HEK293 (cell line): ENCODE data around the gene CLDN7.

Experiments used
- CTCF ChIA-PET: fragments of 350-600 bp; formaldehyde crosslinking; extraction: SDS; loops from one replicate; lab custom pipeline; 2021; ENCODE audit warnings: antibody characterized with exemption; lab: Yijun Ruan, JAX
- POLR2A ChIA-PET: fragments of 300-600 bp; formaldehyde crosslinking; extraction: SDS; loops from one replicate; lab custom pipeline; 2020; ENCODE audit warnings: antibody characterized with exemption, inconsistent platforms; lab: Yijun Ruan, JAX
- H3K27ac ChIP-seq: fragments of 200-500 bp; sonication (Bioruptor generic); 2 replicates; pipeline ENCODE4 v1.5.1; 2014; ENCODE audit warnings: low read depth, low read length, control low read depth, inconsistent platforms; ENCODE audit errors: extremely low read depth
- H3K36me3 ChIP-seq, 2 experiments: fragments of 200-500 bp in 1 of 2; sonication (Bioruptor generic) in 1 of 2; 1 replicate in 1 of 2; 2 replicates in 1 of 2; pipeline ENCODE4 v1.5.1; 2014 to 2017; ENCODE audit warnings: inconsistent platforms in 2 of 2, low read length in 2 of 2; ENCODE audit not compliant: control insufficient read depth in 2 of 2, insufficient read depth in 1 of 2
- H3K4me1 ChIP-seq: fragments of 200-500 bp; sonication (Bioruptor generic); 2 replicates; pipeline ENCODE4 v1.5.1; 2014; ENCODE audit warnings: mild to moderate bottlenecking, low read length, inconsistent platforms; ENCODE audit not compliant: control insufficient read depth, insufficient read depth
- H3K4me3 ChIP-seq: 2 replicates; pipeline ENCODE4 v1.5.1; 2011; ENCODE audit warnings: low read depth, mild to moderate bottlenecking, control low read depth, low read length, moderate library complexity
- H3K9me3 ChIP-seq: fragments of 200-500 bp; sonication (Bioruptor generic); 2 replicates; pipeline ENCODE4 v1.5.1; 2014; ENCODE audit warnings: low read depth, low read length, inconsistent platforms; ENCODE audit not compliant: control insufficient read depth, insufficient read depth
- EGR2 ChIP-seq: fragments of 450-650 bp; formaldehyde crosslinking; IDR thresholded peaks from 2 replicates; pipeline ENCODE4 v1.5.1; 2016; ENCODE audit warnings: low read depth, missing biosample characterization, missing genetic modification characterization
- KLF1 ChIP-seq: fragments of 450-650 bp; formaldehyde crosslinking; IDR thresholded peaks from 2 replicates; pipeline ENCODE4 v1.5.1; 2016; ENCODE audit warnings: missing biosample characterization, missing genetic modification characterization
- OSR2 ChIP-seq: fragments of 450-650 bp; formaldehyde crosslinking; IDR thresholded peaks from 2 replicates; pipeline ENCODE4 v1.5.1; 2016; ENCODE audit warnings: missing biosample characterization, missing genetic modification characterization
- SCRT2 ChIP-seq: fragments of 450-650 bp; formaldehyde crosslinking; IDR thresholded peaks from 2 replicates; pipeline ENCODE4 v1.5.1; 2016; ENCODE audit warnings: missing biosample characterization, missing genetic modification characterization
- TRIM28 ChIP-seq: IDR thresholded peaks from 2 replicates; pipeline ENCODE4 v1.6.1; 2011; ENCODE audit warnings: low read length, control low read depth, borderline replicate concordance
- ZBTB17 ChIP-seq: fragments of 450-650 bp; formaldehyde crosslinking; IDR thresholded peaks from 2 replicates; pipeline ENCODE4 v1.5.1; 2016; ENCODE audit warnings: missing biosample characterization, missing genetic modification characterization
- ZBTB7A ChIP-seq: fragments of 450-650 bp; formaldehyde crosslinking; IDR thresholded peaks from 2 replicates; pipeline ENCODE4 v1.5.1; 2016; ENCODE audit warnings: low read depth, missing biosample characterization, missing genetic modification characterization
- ZFP69B ChIP-seq: fragments of 450-650 bp; formaldehyde crosslinking; IDR thresholded peaks from 2 replicates; pipeline ENCODE4 v1.5.1; 2016; ENCODE audit warnings: missing biosample characterization, missing genetic modification characterization
- ZNF140 ChIP-seq: fragments of 450-650 bp; formaldehyde crosslinking; IDR thresholded peaks from 2 replicates; pipeline ENCODE4 v1.5.1; 2016; ENCODE audit warnings: missing biosample characterization, missing genetic modification characterization
- ZNF223 ChIP-seq: fragments of 450-650 bp; formaldehyde crosslinking; IDR thresholded peaks from 2 replicates; pipeline ENCODE4 v1.5.1; 2016; ENCODE audit warnings: missing biosample characterization, missing genetic modification characterization
- ZNF239 ChIP-seq: fragments of 450-650 bp; formaldehyde crosslinking; IDR thresholded peaks from 2 replicates; pipeline ENCODE4 v1.5.1; 2016; ENCODE audit warnings: missing biosample characterization, missing genetic modification characterization
- ZNF24 ChIP-seq: fragments of 450-650 bp; formaldehyde crosslinking; IDR thresholded peaks from 2 replicates; pipeline ENCODE4 v1.5.1; 2016; ENCODE audit warnings: missing biosample characterization, missing genetic modification characterization
- ZNF292 ChIP-seq: fragments of 450-650 bp; formaldehyde crosslinking; IDR thresholded peaks from 2 replicates; pipeline ENCODE4 v1.5.1; 2016; ENCODE audit warnings: low read depth, missing biosample characterization, missing genetic modification characterization, borderline replicate concordance
- ZNF302 ChIP-seq: fragments of 450-650 bp; formaldehyde crosslinking; IDR thresholded peaks from 2 replicates; pipeline ENCODE4 v1.5.1; 2016; ENCODE audit warnings: missing biosample characterization, missing genetic modification characterization, low read depth
- ZNF366 ChIP-seq: fragments of 450-650 bp; formaldehyde crosslinking; conservative IDR thresholded peaks from 2 replicates; pipeline ENCODE4 v1.5.1; 2016; ENCODE audit warnings: missing biosample characterization, missing genetic modification characterization
- ZNF391 ChIP-seq: fragments of 450-650 bp; formaldehyde crosslinking; IDR thresholded peaks from 2 replicates; pipeline ENCODE4 v1.5.1; 2016; ENCODE audit warnings: low read depth, missing biosample characterization, missing genetic modification characterization, borderline replicate concordance
- ZNF394 ChIP-seq: fragments of 450-650 bp; formaldehyde crosslinking; IDR thresholded peaks from 2 replicates; pipeline ENCODE4 v1.5.1; 2016; ENCODE audit warnings: missing biosample characterization, missing genetic modification characterization, mild to moderate bottlenecking, moderate library complexity, borderline replicate concordance
- ZNF404 ChIP-seq: fragments of 450-650 bp; formaldehyde crosslinking; IDR thresholded peaks from 2 replicates; pipeline ENCODE4 v1.5.1; 2017; ENCODE audit warnings: missing biosample characterization, missing genetic modification characterization
- ZNF423 ChIP-seq: fragments of 450-650 bp; formaldehyde crosslinking; IDR thresholded peaks from 2 replicates; pipeline ENCODE4 v1.5.1; 2016; ENCODE audit warnings: missing biosample characterization, missing genetic modification characterization
- ZNF473 ChIP-seq: fragments of 450-650 bp; formaldehyde crosslinking; IDR thresholded peaks from 2 replicates; pipeline ENCODE4 v1.5.1; 2017; ENCODE audit warnings: missing biosample characterization, missing genetic modification characterization
- ZNF624 ChIP-seq: fragments of 450-650 bp; formaldehyde crosslinking; IDR thresholded peaks from 2 replicates; pipeline ENCODE4 v1.5.1; 2017; ENCODE audit warnings: missing biosample characterization, missing genetic modification characterization
- ZNF692 ChIP-seq: fragments of 450-650 bp; formaldehyde crosslinking; IDR thresholded peaks from 2 replicates; pipeline ENCODE4 v1.5.1; 2016; ENCODE audit warnings: missing biosample characterization, missing genetic modification characterization
- ZNF843 ChIP-seq: fragments of 450-650 bp; formaldehyde crosslinking; IDR thresholded peaks from 2 replicates; pipeline ENCODE4 v1.5.1; 2016; ENCODE audit warnings: missing biosample characterization, missing genetic modification characterization
- ZSCAN16 ChIP-seq: fragments of 450-650 bp; formaldehyde crosslinking; IDR thresholded peaks from 2 replicates; pipeline ENCODE4 v1.5.1; 2016; ENCODE audit warnings: missing biosample characterization, missing genetic modification characterization
- ZSCAN30 ChIP-seq: fragments of 450-650 bp; IDR thresholded peaks from 2 replicates; pipeline ENCODE4 v1.5.1; 2018; ENCODE audit warnings: missing biosample characterization, mild to moderate bottlenecking, missing genetic modification characterization, moderate library complexity
- ZSCAN5A ChIP-seq: fragments of 450-650 bp; formaldehyde crosslinking; IDR thresholded peaks from 2 replicates; pipeline ENCODE4 v1.5.1; 2016; ENCODE audit warnings: missing biosample characterization, missing genetic modification characterization
- TF ChIP-seq, protein P1 (sequence below): fragments of 450-650 bp; formaldehyde crosslinking; IDR thresholded peaks from 2 replicates; pipeline ENCODE4 v1.5.1; 2016; ENCODE audit warnings: missing biosample characterization, missing genetic modification characterization
- TF ChIP-seq, protein P2 (sequence below): fragments of 450-650 bp; formaldehyde crosslinking; IDR thresholded peaks from 2 replicates; pipeline ENCODE4 v1.5.1; 2016; ENCODE audit warnings: missing biosample characterization, missing genetic modification characterization
- TF ChIP-seq, protein P3 (sequence below): fragments of 450-650 bp; formaldehyde crosslinking; IDR thresholded peaks from 2 replicates; pipeline ENCODE4 v1.5.1; 2016; ENCODE audit warnings: missing biosample characterization, missing genetic modification characterization

CLDN7 gene

GRCh38 chr17:7243453-7243729 is 18.9 kb downstream of the CLDN7 start:
- peak overlapping the region; percentile 91 for H3K27ac ChIP-seq
- ChIA-PET POLR2A (interaction anchor here (0.6 to 14.2 kb wide), 13 partner anchors 8 to 443 kb away, joined by 3 to 284 read pairs (median 7); partner anchors contain the start of genes ACADVL, CTDNEP1, DLG4 and DVL2), CTCF (interaction anchor here (1.3 to 5.2 kb wide), 3 partner anchors 11 to 53 kb away, joined by 3 to 33 read pairs (median 14); partner anchors contain the start of genes ACADVL and DLG4)
- H3K9me3 ChIP-seq = no peaks in the 10 kb centered on the region
- H3K4me1 ChIP-seq = peaks cover 6% of the 10 kb centered on the region
- peak overlapping the region; percentile 82 for H3K4me3 ChIP-seq
- TF ChIP-seq ZNF24 (tag by site-specific recombination) (no peak), ZNF223 (no peak), EGR2 (tag by site-specific recombination) (no peak), ZBTB17 (tag by site-specific recombination) (no peak), ZBTB7A (tag by site-specific recombination) (no peak), ZNF239 (tag by site-specific recombination) (no peak), ZNF624 (no peak), ZNF692 (no peak), ZNF843 (tag by site-specific recombination) (no peak), ZSCAN30 (tag by site-specific recombination) (no peak), ZNF140 (no peak), ZSCAN5A (tag by site-specific recombination) (no peak), ZNF423 (tag by site-specific recombination) (no peak), ZNF391 (no peak)
- TF ChIP-seq, protein P1, sequence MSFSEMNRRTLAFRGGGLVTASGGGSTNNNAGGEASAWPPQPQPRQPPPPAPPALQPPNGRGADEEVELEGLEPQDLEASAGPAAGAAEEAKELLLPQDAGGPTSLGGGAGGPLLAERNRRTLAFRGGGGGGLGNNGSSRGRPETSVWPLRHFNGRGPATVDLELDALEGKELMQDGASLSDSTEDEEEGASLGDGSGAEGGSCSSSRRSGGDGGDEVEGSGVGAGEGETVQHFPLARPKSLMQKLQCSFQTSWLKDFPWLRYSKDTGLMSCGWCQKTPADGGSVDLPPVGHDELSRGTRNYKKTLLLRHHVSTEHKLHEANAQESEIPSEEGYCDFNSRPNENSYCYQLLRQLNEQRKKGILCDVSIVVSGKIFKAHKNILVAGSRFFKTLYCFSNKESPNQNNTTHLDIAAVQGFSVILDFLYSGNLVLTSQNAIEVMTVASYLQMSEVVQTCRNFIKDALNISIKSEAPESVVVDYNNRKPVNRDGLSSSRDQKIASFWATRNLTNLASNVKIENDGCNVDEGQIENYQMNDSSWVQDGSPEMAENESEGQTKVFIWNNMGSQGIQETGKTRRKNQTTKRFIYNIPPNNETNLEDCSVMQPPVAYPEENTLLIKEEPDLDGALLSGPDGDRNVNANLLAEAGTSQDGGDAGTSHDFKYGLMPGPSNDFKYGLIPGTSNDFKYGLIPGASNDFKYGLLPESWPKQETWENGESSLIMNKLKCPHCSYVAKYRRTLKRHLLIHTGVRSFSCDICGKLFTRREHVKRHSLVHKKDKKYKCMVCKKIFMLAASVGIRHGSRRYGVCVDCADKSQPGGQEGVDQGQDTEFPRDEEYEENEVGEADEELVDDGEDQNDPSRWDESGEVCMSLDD (tag by site-specific recombination) = no peak
- TF ChIP-seq, protein P2, sequence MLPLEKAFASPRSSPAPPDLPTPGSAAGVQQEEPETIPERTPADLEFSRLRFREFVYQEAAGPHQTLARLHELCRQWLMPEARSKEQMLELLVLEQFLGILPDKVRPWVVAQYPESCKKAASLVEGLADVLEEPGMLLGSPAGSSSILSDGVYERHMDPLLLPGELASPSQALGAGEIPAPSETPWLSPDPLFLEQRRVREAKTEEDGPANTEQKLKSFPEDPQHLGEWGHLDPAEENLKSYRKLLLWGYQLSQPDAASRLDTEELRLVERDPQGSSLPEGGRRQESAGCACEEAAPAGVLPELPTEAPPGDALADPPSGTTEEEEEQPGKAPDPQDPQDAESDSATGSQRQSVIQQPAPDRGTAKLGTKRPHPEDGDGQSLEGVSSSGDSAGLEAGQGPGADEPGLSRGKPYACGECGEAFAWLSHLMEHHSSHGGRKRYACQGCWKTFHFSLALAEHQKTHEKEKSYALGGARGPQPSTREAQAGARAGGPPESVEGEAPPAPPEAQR (tag by site-specific recombination) = no peak
- H3K36me3 ChIP-seq = peaks cover 27 to 53% of the 10 kb centered on the region in 2 experiments

DNA sequence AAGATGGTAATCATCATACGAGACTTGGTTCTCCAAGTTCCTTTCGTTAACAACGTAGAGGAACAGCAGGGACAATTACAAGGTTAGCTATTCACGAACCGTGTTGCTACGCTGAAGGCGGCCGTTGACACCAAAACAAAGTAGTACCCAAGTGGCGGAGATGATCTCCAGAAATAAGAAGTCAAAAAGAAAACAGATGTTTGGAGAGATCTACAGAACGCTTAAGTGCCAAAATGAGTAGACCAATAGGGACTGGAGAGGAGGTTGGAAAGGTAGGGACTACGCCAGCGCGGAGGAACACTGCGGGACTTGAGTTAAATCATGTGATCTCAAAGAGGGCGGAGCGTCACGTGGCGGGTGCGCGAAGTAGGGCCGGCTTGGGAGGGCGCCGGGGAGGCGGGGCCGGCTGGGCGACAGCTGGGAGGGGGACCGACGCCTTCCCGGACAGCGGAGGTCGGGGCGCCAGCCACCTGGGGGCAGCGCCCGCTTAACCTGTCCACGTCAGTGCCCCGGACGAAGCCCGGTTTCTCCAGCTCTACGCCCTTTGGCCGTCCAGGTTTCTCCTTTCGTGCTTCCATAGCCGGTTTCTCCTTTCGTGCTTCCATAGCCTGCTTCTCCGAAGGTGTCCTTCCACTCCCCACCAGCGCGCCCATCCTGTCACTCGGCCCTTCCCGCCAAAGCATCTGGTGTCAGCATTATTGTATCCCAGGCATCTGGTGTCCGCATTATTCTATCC is 19.4 kb downstream of the CLDN7 start:
- H3K27ac ChIP-seq = peak overlapping the region; percentile 91
- ChIA-PET POLR2A (interaction anchor here (0.6 to 14.2 kb wide), 16 partner anchors 9 to 444 kb away, joined by 3 to 284 read pairs (median 6); partner anchors contain the start of genes ACADVL, CTDNEP1, DLG4 and DVL2), CTCF (interaction anchor here (0.7 to 5.2 kb wide), 6 partner anchors 11 to 522 kb away, joined by 3 to 33 read pairs (median 5); partner anchors contain the start of genes ACADVL and DLG4)
- H3K9me3 ChIP-seq = no peaks in the 10 kb centered on the region
- H3K36me3 ChIP-seq = peaks cover 26 to 53% of the 10 kb centered on the region in 2 experiments
- peaks cover 6% of the 10 kb centered on the region for H3K4me1 ChIP-seq
- peak overlapping the region; percentile 82 for H3K4me3 ChIP-seq
- no peak for TF ChIP-seq TRIM28
- no peak for TF ChIP-seq ZNF404 (tag by site-specific recombination)
- TF ChIP-seq ZSCAN16 (tag by site-specific recombination) = no peak; the same call in 1 of the 2 replicates
- TF ChIP-seq, protein P3, sequence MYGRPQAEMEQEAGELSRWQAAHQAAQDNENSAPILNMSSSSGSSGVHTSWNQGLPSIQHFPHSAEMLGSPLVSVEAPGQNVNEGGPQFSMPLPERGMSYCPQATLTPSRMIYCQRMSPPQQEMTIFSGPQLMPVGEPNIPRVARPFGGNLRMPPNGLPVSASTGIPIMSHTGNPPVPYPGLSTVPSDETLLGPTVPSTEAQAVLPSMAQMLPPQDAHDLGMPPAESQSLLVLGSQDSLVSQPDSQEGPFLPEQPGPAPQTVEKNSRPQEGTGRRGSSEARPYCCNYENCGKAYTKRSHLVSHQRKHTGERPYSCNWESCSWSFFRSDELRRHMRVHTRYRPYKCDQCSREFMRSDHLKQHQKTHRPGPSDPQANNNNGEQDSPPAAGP = peak; percentile 99
- TF ChIP-seq ZNF394 = peak; percentile 80
- peak; percentile 67 for TF ChIP-seq OSR2 (tag by site-specific recombination)
- no peak for TF ChIP-seq ZNF302 (tag by site-specific recombination)
- TF ChIP-seq SCRT2 (tag by site-specific recombination) = peak; percentile 39; the same call in 1 of the 2 replicates
- peak; percentile 86 for TF ChIP-seq ZFP69B
- no peak for TF ChIP-seq ZNF473 (tag by site-specific recombination)
- peak; percentile 74 for TF ChIP-seq ZNF366 (tag by site-specific recombination)
- TF ChIP-seq ZNF292 (tag by site-specific recombination) = no peak
- TF ChIP-seq KLF1 (tag by site-specific recombination) = peak; percentile 95
